ENCODE results near the gene CCM2.
"Not testable (repeated sequence)": the region's sequence is repeated elsewhere in the genome, so short reads cannot be mapped to it uniquely, and the experiment has no call there.

CCM2 gene

GRCh38 chr7:45007106-45007505, 7.1 kb downstream of the CCM2 start:
- DNase-seq, result no peak

- DNase-seq, result no peak
Measured at GRCh38 chr7:45007571-45008328, 7.7 kb downstream of the CCM2 start.

GRCh38 chr7:45013465-45013967, 13.5 kb downstream of the CCM2 start:
- DNase-seq, result no peak

GRCh38 chr7:45015313-45015712, 15.3 kb downstream of the CCM2 start:
- no peak for DNase-seq

- DNase-seq, result no peak
Measured at GRCh38 chr7:45017253-45017652, 17.3 kb downstream of the CCM2 start.

GRCh38 chr7:45020915-45021314, 20.9 kb downstream of the CCM2 start:
- no peak for DNase-seq

- DNase-seq, result peak; percentile 47
Measured at GRCh38 chr7:45021604-45022296, 21.7 kb downstream of the CCM2 start.

- DNase-seq, result no peak
Measured at GRCh38 chr7:45024126-45024744, 24.2 kb downstream of the CCM2 start.

GRCh38 chr7:45025473-45025872, 25.5 kb downstream of the CCM2 start:
- DNase-seq, result not testable (repeated sequence)

- DNase-seq, result no peak
Measured at GRCh38 chr7:45026013-45026412, 26.0 kb downstream of the CCM2 start.

GRCh38 chr7:45026984-45027773, 27.2 kb downstream of the CCM2 start:
- DNase-seq, result peak; percentile 92

- DNase-seq, result no peak
Measured at GRCh38 chr7:45027774-45028114, 27.7 kb downstream of the CCM2 start.

GRCh38 chr7:45028138-45028919, 28.3 kb downstream of the CCM2 start:
- no peak for DNase-seq

GRCh38 chr7:45028920-45029344, 28.9 kb downstream of the CCM2 start:
- no peak for DNase-seq

GRCh38 chr7:45031829-45032228, 31.8 kb downstream of the CCM2 start:
- DNase-seq, result no peak

- DNase-seq, result no peak
Measured at GRCh38 chr7:45032421-45032820, 32.4 kb downstream of the CCM2 start.

GRCh38 chr7:45033261-45033930, 33.4 kb downstream of the CCM2 start:
- DNase-seq, result no peak

- DNase-seq, result no peak
Measured at GRCh38 chr7:45033931-45034290, 33.9 kb downstream of the CCM2 start.

GRCh38 chr7:45034710-45035109, 34.7 kb downstream of the CCM2 start:
- DNase-seq, result not testable (repeated sequence)

GRCh38 chr7:45035371-45035770, 35.4 kb downstream of the CCM2 start:
- no peak for DNase-seq

- DNase-seq, result no peak
Measured at GRCh38 chr7:45035893-45036292, 35.9 kb downstream of the CCM2 start.

- no peak for DNase-seq
Measured at GRCh38 chr7:45036317-45036716, 36.3 kb downstream of the CCM2 start.

Data from GF-D8 (cell line).